ENCODE results near the gene HOXC10. TPM values are rescaled to one million over a fixed set of nuclear protein-coding genes. Genes with fewer than 3 reads are reported as not detected.

HOXC10 gene
- total RNA-seq, 1 donor from 2014 or later = not detected

- Histone ChIP-seq H3K4me1 (ENCODE audit: insufficient read depth, low read length) (no peaks in the 10 kb centered on the region), H3K27ac (ENCODE audit: low read depth, low read length) (no peak overlapping the region), H3K4me2 (ENCODE audit: low read length) (no peak overlapping the region), H4K20me1 (ENCODE audit: insufficient read depth, low read length) (peaks cover 4% of the 10 kb centered on the region), H3K27me3 (ENCODE audit: insufficient read depth, low read length) (peaks cover 93% of the 10 kb centered on the region), H3K36me3 (ENCODE audit: insufficient read depth, low read length) (no peaks in the 10 kb centered on the region), H3K9ac (ENCODE audit: low read length) (no peak overlapping the region), H3K79me2 (ENCODE audit: insufficient read depth, low read length) (no peaks in the 10 kb centered on the region), H3K4me3 (ENCODE audit: insufficient read depth, low read depth, low read length) (no peak overlapping the region), H3K9me3 (ENCODE audit: insufficient read depth, low read depth, low read length) (no peaks in the 10 kb centered on the region), H2AFZ (ENCODE audit: low read depth, low read length) (no peak overlapping the region)
- peaks cover 15% of the 10 kb centered on the region for H3K9me3 Mint-ChIP-seq (ENCODE audit: unreplicated experiment)
- no peak overlapping the region for H3K4me3 Mint-ChIP-seq (ENCODE audit: unreplicated experiment)
- no peak for DNase-seq (ENCODE audit: low read depth)
- FAIRE-seq = no peak
- H3K4me1 Mint-ChIP-seq (ENCODE audit: low read depth, unreplicated experiment) = no peaks in the 10 kb centered on the region
- TF ChIP-seq EZH2 (IDR thresholded peaks at IDR 0.05; ENCODE audit: insufficient read depth, low read length) (no peak), CTCF (IDR thresholded peaks at IDR 0.05; ENCODE audit: insufficient read depth, low read depth, low read length) (no peak)
- no peak overlapping the region for H3K27ac Mint-ChIP-seq (ENCODE audit: unreplicated experiment)
- peaks cover 93% of the 10 kb centered on the region for H3K27me3 Mint-ChIP-seq (ENCODE audit: low read depth, unreplicated experiment)
- H3K36me3 Mint-ChIP-seq (ENCODE audit: low read depth, unreplicated experiment) = no peaks in the 10 kb centered on the region
These were observed 36.0 kb upstream of the HOXC10 start for GRCh38 chr12:53948650-53949593.

- peaks cover 93% of the 10 kb centered on the region for H3K27me3 ChIP-seq (ENCODE audit: insufficient read depth, low read length)
- TF ChIP-seq EZH2 (IDR thresholded peaks at IDR 0.05; ENCODE audit: insufficient read depth, low read length) (no peak), CTCF (IDR thresholded peaks at IDR 0.05; ENCODE audit: insufficient read depth, low read depth, low read length) (no peak)
- Mint-ChIP-seq H3K4me3 (ENCODE audit: unreplicated experiment) (no peak overlapping the region), H3K27ac (ENCODE audit: unreplicated experiment) (no peak overlapping the region), H3K9me3 (ENCODE audit: unreplicated experiment) (peaks cover 22% of the 10 kb centered on the region), H3K36me3 (ENCODE audit: low read depth, unreplicated experiment) (no peaks in the 10 kb centered on the region), H3K27me3 (ENCODE audit: low read depth, unreplicated experiment) (peaks cover 91% of the 10 kb centered on the region), H3K4me1 (ENCODE audit: low read depth, unreplicated experiment) (no peaks in the 10 kb centered on the region)
- no peak overlapping the region for H3K27ac ChIP-seq (ENCODE audit: low read depth, low read length)
- no peaks in the 10 kb centered on the region for H3K36me3 ChIP-seq (ENCODE audit: insufficient read depth, low read length)
- FAIRE-seq (no peak), DNase-seq (ENCODE audit: low read depth) (no peak)
- H2AFZ ChIP-seq (ENCODE audit: low read depth, low read length) = no peak overlapping the region
- no peaks in the 10 kb centered on the region for H3K79me2 ChIP-seq (ENCODE audit: insufficient read depth, low read length)
- no peak overlapping the region for H3K9ac ChIP-seq (ENCODE audit: low read length)
- H3K4me2 ChIP-seq (ENCODE audit: low read length) = no peak overlapping the region
- no peak overlapping the region for H3K4me3 ChIP-seq (ENCODE audit: insufficient read depth, low read depth, low read length)
- no peaks in the 10 kb centered on the region for H3K9me3 ChIP-seq (ENCODE audit: insufficient read depth, low read depth, low read length)
- peaks cover 4% of the 10 kb centered on the region for H4K20me1 ChIP-seq (ENCODE audit: insufficient read depth, low read length)
- no peaks in the 10 kb centered on the region for H3K4me1 ChIP-seq (ENCODE audit: insufficient read depth, low read length)
These were observed 35.1 kb upstream of the HOXC10 start for GRCh38 chr12:53949631-53950436.

Data from astrocyte (in vitro differentiated cells and primary cell).